SK-N-SH (cell line): ENCODE results near the gene TFG. TPM values are rescaled to one million over a fixed set of nuclear protein-coding genes. Genes with fewer than 3 reads are reported as not detected.

ENCODE experiments used
- CTCF ChIA-PET: fragments of 300-600, 350-600 bp; formaldehyde crosslinking; extraction: SDS; loops from one replicate; lab custom pipeline; 2021; lab: Yijun Ruan, JAX
- POLR2A ChIA-PET: fragments of 350-600 bp; sonication (Branson Sonifier 250); formaldehyde crosslinking; extraction: SDS; loops from one replicate; lab custom pipeline; 2020; ENCODE audit warnings: antibody characterized with exemption, inconsistent platforms; lab: Yijun Ruan, JAX
- DNase-seq: peaks from one replicate; pipeline ENCODE4 v3.0.0; 2012
- H2AFZ ChIP-seq: fragments of 200-600 bp; sonication (generic); 2 replicates; pipeline ENCODE4 v1.8.1; 2016; ENCODE audit warnings: antibody characterized with exemption, mild to moderate bottlenecking, low read depth
- H3F3A ChIP-seq: fragments of 200-600 bp; sonication (generic); replicated peaks from 2 replicates; pipeline ENCODE3; 2016; ENCODE audit warnings: antibody characterized with exemption, mild to moderate bottlenecking; ENCODE audit not compliant: insufficient read depth
- H3K27ac ChIP-seq, 2 experiments: fragments of 200-500 bp in 1 of 2; fragments of 200-600 bp in 1 of 2; sonication (Bioruptor generic) in 1 of 2; sonication (generic), shearing (Covaris generic) in 1 of 2; 2 replicates each; pipeline versions ENCODE4 v1.5.1 to v1.6.1; 2014 to 2016; ENCODE audit warnings: low read depth in 2 of 2, inconsistent platforms in 1 of 2, low read length in 1 of 2, mild to moderate bottlenecking in 1 of 2, mixed read lengths in 1 of 2
- H3K27me3 ChIP-seq: fragments of 200-600 bp; sonication (generic), shearing (Covaris generic); 2 replicates; pipeline ENCODE4 v1.6.1; 2016; ENCODE audit warnings: mixed run types; ENCODE audit not compliant: insufficient read depth
- H3K36me3 ChIP-seq, 2 experiments: fragments of 200-500 bp in 1 of 2; fragments of 200-600 bp in 1 of 2; sonication (Bioruptor generic) in 1 of 2; sonication (generic) in 1 of 2; replicated peaks in 1 of 2; 2 replicates each; pipeline versions ENCODE3 to v1.5.1; 2014 to 2016; ENCODE audit warnings: low read length in 1 of 2, mild to moderate bottlenecking in 1 of 2; ENCODE audit not compliant: insufficient read depth in 2 of 2, control insufficient read depth in 1 of 2
- H3K4me1 ChIP-seq, 2 experiments: fragments of 200-500 bp in 1 of 2; fragments of 200-600 bp in 1 of 2; sonication (Bioruptor generic) in 1 of 2; sonication (generic), shearing (Covaris generic) in 1 of 2; 2 replicates each; pipeline versions ENCODE4 v1.5.1 to v1.6.1; 2014 to 2016; ENCODE audit warnings: low read depth in 1 of 2, low read length in 1 of 2, mixed run types in 1 of 2; ENCODE audit not compliant: insufficient read depth in 2 of 2, control insufficient read depth in 1 of 2
- H3K4me2 ChIP-seq: fragments of 200-600 bp; sonication (generic), shearing (Covaris generic); 2 replicates; pipeline ENCODE4 v1.6.1; 2017; ENCODE audit warnings: mixed run types
- H3K4me3 ChIP-seq, 2 experiments: fragments of 200-500 bp in 1 of 2; fragments of 200-600 bp in 1 of 2; sonication (Bioruptor generic) in 1 of 2; sonication (generic), shearing (Covaris generic) in 1 of 2; 2 replicates each; pipeline versions ENCODE4 v1.5.1 to v1.8.1; 2014 to 2016; ENCODE audit warnings: low read depth in 2 of 2, inconsistent platforms in 1 of 2, low read length in 1 of 2, mild to moderate bottlenecking in 1 of 2, mixed read lengths in 1 of 2, moderate library complexity in 1 of 2
- H3K79me2 ChIP-seq: fragments of 200-600 bp; sonication (generic); 2 replicates; pipeline ENCODE4 v1.8.1; 2017; ENCODE audit warnings: mild to moderate bottlenecking; ENCODE audit not compliant: insufficient read depth
- H3K9ac ChIP-seq: fragments of 200-600 bp; sonication (generic); 2 replicates; pipeline ENCODE4 v1.6.1; 2017; ENCODE audit warnings: mixed run types
- H3K9me2 ChIP-seq: fragments of 200-600 bp; sonication (generic); 2 replicates; pipeline ENCODE4 v1.6.1; 2017; ENCODE audit warnings: mixed run types
- H3K9me3 ChIP-seq: fragments of 200-600 bp; sonication (generic); 2 replicates; pipeline ENCODE4 v1.6.1; 2017; ENCODE audit warnings: mixed run types, mild to moderate bottlenecking, moderate library complexity
- H4K20me1 ChIP-seq: fragments of 200-600 bp; sonication (generic); 2 replicates; pipeline ENCODE4 v1.6.1; 2017; ENCODE audit warnings: mild to moderate bottlenecking, mixed run types; ENCODE audit not compliant: insufficient read depth
- CHD2 ChIP-seq: fragments of 150-350 bp; IDR thresholded peaks from 2 replicates; pipeline ENCODE4 v1.6.1; 2018; ENCODE audit warnings: low read length; ENCODE audit not compliant: partially characterized antibody
- CTCF ChIP-seq: fragments of 200-600 bp; sonication (generic); IDR thresholded peaks from 2 replicates; pipeline ENCODE4 v1.6.1; 2017; ENCODE audit warnings: antibody characterized with exemption, mild to moderate bottlenecking, moderate library complexity
- EZH2phosphoT487 ChIP-seq: fragments of 200-600 bp; sonication (generic); IDR thresholded peaks from 2 replicates; pipeline ENCODE4 v1.6.1; 2017; ENCODE audit warnings: low read depth, mixed run types, mild to moderate bottlenecking, antibody characterized with exemption, moderate library complexity, borderline replicate concordance
- FOXJ3 ChIP-seq: sonication (generic); formaldehyde crosslinking; IDR thresholded peaks from 2 replicates; pipeline ENCODE4 v1.5.1; 2020; ENCODE audit warnings: mild to moderate bottlenecking, missing genetic modification reagents
- GATA2 ChIP-seq: sonication (generic); formaldehyde crosslinking; IDR thresholded peaks from 2 replicates; pipeline ENCODE4 v1.5.0; 2020; ENCODE audit warnings: mild to moderate bottlenecking, missing genetic modification reagents
- IRF3 ChIP-seq: fragments of 150-350 bp; IDR thresholded peaks from 2 replicates; pipeline ENCODE4 v1.6.1; 2016; ENCODE audit warnings: mild to moderate bottlenecking, low read depth, low read length
- JUND ChIP-seq: IDR thresholded peaks from 2 replicates; pipeline ENCODE4 v1.4.0; 2012
- MAX ChIP-seq: IDR thresholded peaks from 2 replicates; pipeline ENCODE4 v1.4.0; 2012; ENCODE audit warnings: low read depth
- MEF2A ChIP-seq: IDR thresholded peaks from 2 replicates; pipeline ENCODE4 v1.4.0; 2012; ENCODE audit warnings: low read depth, borderline replicate concordance
- NRF1 ChIP-seq: IDR thresholded peaks from 2 replicates; pipeline ENCODE4 v1.6.1; 2012; ENCODE audit warnings: low read depth, mild to moderate bottlenecking, low read length
- RAD21 ChIP-seq: IDR thresholded peaks from 2 replicates; pipeline ENCODE4 v1.6.1; 2012; ENCODE audit warnings: mild to moderate bottlenecking, low read length
- REST ChIP-seq: IDR thresholded peaks from 2 replicates; pipeline ENCODE4 v1.6.1; 2012; ENCODE audit warnings: mild to moderate bottlenecking, low read depth, low read length, moderate library complexity
- SIN3A ChIP-seq: IDR thresholded peaks from 2 replicates; pipeline ENCODE4 v1.6.1; 2012; ENCODE audit warnings: low read depth, mild to moderate bottlenecking, low read length, moderate library complexity, borderline replicate concordance
- SMC3 ChIP-seq: IDR thresholded peaks from 2 replicates; pipeline ENCODE4 v1.6.1; 2012; ENCODE audit warnings: low read depth, low read length, improper control_type of control experiment
- TCF12 ChIP-seq: IDR thresholded peaks from 2 replicates; pipeline ENCODE4 v1.4.0; 2012
- USF2 ChIP-seq: fragments of 150-350 bp; IDR thresholded peaks from 2 replicates; pipeline ENCODE4 v1.6.1; 2017; ENCODE audit warnings: antibody characterized with exemption, low read length, low read depth, borderline replicate concordance
- YY1 ChIP-seq: IDR thresholded peaks from 2 replicates; pipeline ENCODE4 v1.4.0; 2012; ENCODE audit warnings: low read depth, mild to moderate bottlenecking
- polyA plus RNA-seq, 3 experiments: library from polyadenylated mRNA; depleted of rRNA; stranded (reverse); fragments of >200 nt; gene quantifications; 2 replicates each; pipeline ENCODE4 v1.2.3, GENCODE V29; 2012

Gene TFG
- polyA plus RNA-seq, 1 of the 3 experiments (the other 2 are of a cell fraction): 83.1 TPM

- H3K9ac ChIP-seq: no peak overlapping the region
- H3K4me1 ChIP-seq: no peaks in the 10 kb centered on the region; a peak in 1 of 4 replicates
- H4K20me1 ChIP-seq: no peaks in the 10 kb centered on the region
- POLR2A ChIA-PET: no interaction called here
- DNase-seq: no peak
- H3K9me3 ChIP-seq: no peaks in the 10 kb centered on the region
- CTCF ChIA-PET: interaction anchor here (3.3 kb wide), 1 partner anchor 436 kb away, joined by 13 read pairs; no protein-coding TSS in a partner anchor
- H2AFZ ChIP-seq: no peak overlapping the region
- H3K27me3 ChIP-seq: no peaks in the 10 kb centered on the region
- H3K4me3 ChIP-seq: no peak overlapping the region
- H3K27ac ChIP-seq: no peak overlapping the region; a peak in 1 of 4 replicates
- H3K79me2 ChIP-seq: no peaks in the 10 kb centered on the region
- peaks cover 8 to 10% of the 10 kb centered on the region in 2 experiments for H3K36me3 ChIP-seq
- peaks cover 13% of the 10 kb centered on the region for H3F3A ChIP-seq
- H3K4me2 ChIP-seq: no peak overlapping the region
- TF ChIP-seq YY1 (no peak), MEF2A (no peak), EZH2phosphoT487 (no peak), USF2 (no peak), SMC3 (no peak), REST (no peak), JUND (no peak), FOXJ3 (CRISPR knock-in tag) (no peak), CHD2 (no peak), CTCF (no peak), RAD21 (no peak), IRF3 (no peak), SIN3A (no peak), NRF1 (no peak), MAX (no peak), TCF12 (no peak), GATA2 (CRISPR knock-in tag) (no peak)
- no peaks in the 10 kb centered on the region for H3K9me2 ChIP-seq
Measured at GRCh38 chr3:100759950-100760349, 50.7 kb downstream of the TFG start.
